Bronchial epithelial cell (primary cell): ENCODE results near the gene ISCA2. TPM values are rescaled to one million over a fixed set of nuclear protein-coding genes. Genes with fewer than 3 reads are reported as not detected.

Experiments used
- DNase-seq: peaks from one replicate; pipeline ENCODE4 v3.0.0-alpha.2; 2010; ENCODE audit warnings: low read depth
- FAIRE-seq: peaks from 2 replicates; lab custom pipeline; 2011; peaks lifted over from hg19 to GRCh38; lab: Jason Lieb, UNC
- H3K27me3 ChIP-seq: 2 replicates; pipeline ENCODE4 v1.5.1; 2011; ENCODE audit warnings: low read length; ENCODE audit not compliant: control insufficient read depth, insufficient read depth
- H3K36me3 ChIP-seq: 2 replicates; pipeline ENCODE4 v1.5.1; 2011; ENCODE audit warnings: low read length; ENCODE audit not compliant: control insufficient read depth, insufficient read depth
- H3K4me3 ChIP-seq: 2 replicates; pipeline ENCODE4 v1.5.1; 2011; ENCODE audit warnings: mild to moderate bottlenecking, low read depth, low read length, control low read depth
- CTCF ChIP-seq: IDR thresholded peaks from 2 replicates; pipeline ENCODE4 v1.5.1; 2011; ENCODE audit warnings: mild to moderate bottlenecking, moderate library complexity, low read length, control low read depth, inconsistent platforms; ENCODE audit not compliant: insufficient read depth, severe bottlenecking
- total RNA-seq: library from RNA; depleted of rRNA; stranded (reverse); fragments of >200 nt; gene quantifications from 2 replicates; pipeline ENCODE4 v1.2.1, GENCODE V29; 2014

ISCA2 gene
- total RNA-seq, 1 donor from 2014 or later: 11.3 TPM

DNA sequence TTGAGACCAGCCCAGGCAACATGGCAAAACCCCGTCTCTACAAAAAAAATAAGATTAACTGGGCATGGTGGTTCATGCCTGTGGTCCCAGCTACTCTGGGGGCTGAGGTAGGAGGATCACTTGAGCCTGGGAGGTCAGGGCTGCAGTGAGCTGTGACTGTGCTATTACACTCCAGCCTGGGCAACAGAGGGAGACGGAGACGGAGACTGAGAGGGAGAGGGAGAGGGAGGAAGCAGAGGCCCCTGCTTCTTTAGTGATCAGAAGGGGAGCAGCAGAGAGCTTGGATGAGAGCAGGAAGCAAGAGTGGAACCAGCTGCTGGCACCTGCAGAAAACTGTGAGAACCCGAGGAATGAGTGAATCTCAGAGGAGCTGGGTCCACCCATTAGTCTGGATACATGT lies 45.9 kb downstream of the ISCA2 start:
- DNase-seq (no peak), FAIRE-seq (no peak)
- Histone ChIP-seq H3K4me3 (no peak overlapping the region), H3K27me3 (no peaks in the 10 kb centered on the region), H3K36me3 (no peaks in the 10 kb centered on the region)
- TF ChIP-seq CTCF: no peak

- FAIRE-seq: no peak
- no peak for TF ChIP-seq CTCF
- DNase-seq: no peak
- Histone ChIP-seq H3K27me3 (no peaks in the 10 kb centered on the region), H3K4me3 (no peak overlapping the region), H3K36me3 (no peaks in the 10 kb centered on the region)
Observed at GRCh38 chr14:74541225-74541624, 47.7 kb downstream of the ISCA2 start.

DNA sequence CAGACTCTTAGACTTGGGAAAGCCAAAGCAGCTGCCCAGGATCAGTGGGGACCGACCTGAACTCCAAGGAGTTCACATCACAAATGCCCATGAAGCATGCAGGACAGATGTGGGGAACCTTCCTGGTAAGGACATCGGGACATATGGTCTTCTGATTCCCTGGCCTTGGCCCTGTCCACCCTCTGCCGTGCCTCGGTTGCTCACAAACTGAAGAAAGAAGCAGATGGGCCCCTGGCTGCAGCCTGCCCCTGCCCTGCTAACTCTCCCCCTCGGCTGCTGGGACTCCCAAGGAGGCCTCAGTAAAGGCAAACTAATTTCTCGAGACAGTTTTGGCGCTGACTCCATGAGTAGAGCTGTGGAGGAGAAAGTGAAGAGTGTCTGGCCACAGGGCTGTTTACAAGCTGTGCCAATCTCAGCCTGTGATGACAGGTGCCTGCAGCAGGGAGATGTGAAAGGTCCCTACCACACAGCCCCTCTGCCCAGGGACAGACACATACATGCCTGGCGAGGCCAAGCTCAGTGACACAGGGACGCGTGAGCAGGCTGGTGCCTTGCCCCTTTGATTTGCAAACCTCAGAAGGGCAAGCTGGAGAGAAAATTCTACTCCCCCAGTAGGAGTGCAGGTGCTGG lies 48.6 kb downstream of the ISCA2 start:
- FAIRE-seq (no peak), DNase-seq (no peak)
- Histone ChIP-seq H3K27me3 (no peaks in the 10 kb centered on the region), H3K36me3 (no peaks in the 10 kb centered on the region), H3K4me3 (no peak overlapping the region)
- TF ChIP-seq CTCF: no peak

- TF ChIP-seq CTCF: no peak
- H3K36me3 ChIP-seq: no peaks in the 10 kb centered on the region
- H3K4me3 ChIP-seq: no peak overlapping the region
- FAIRE-seq (no peak), DNase-seq (no peak)
- H3K27me3 ChIP-seq: no peaks in the 10 kb centered on the region
Observed at GRCh38 chr14:74543771-74544438, 50.3 kb downstream of the ISCA2 start.

GRCh38 chr14:74545386-74545785 lies 51.8 kb downstream of the ISCA2 start:
- DNase-seq (no peak), FAIRE-seq (no peak)
- no peaks in the 10 kb centered on the region for H3K27me3 ChIP-seq
- H3K36me3 ChIP-seq: no peaks in the 10 kb centered on the region
- H3K4me3 ChIP-seq: no peak overlapping the region
- no peak for TF ChIP-seq CTCF
